Astrocyte of the cerebellum (primary cell): ENCODE data around the gene TFAP2B.

Experiments
- DNase-seq: peaks from one replicate; pipeline ENCODE4 v3.0.0-alpha.2; 2011; ENCODE audit warnings: low read depth
- H3K4me3 ChIP-seq: 2 replicates; pipeline ENCODE4 v1.5.1; 2011; ENCODE audit warnings: mild to moderate bottlenecking, low read depth, low read length, moderate library complexity
- in situ Hi-C: cut with HindIII; loops from 2 replicates; pipeline ENCODE4 v1.10.0; 2017; ENCODE audit warnings: low sequenced_read_pairs
- TF ChIP-seq, protein P1 (sequence below): IDR thresholded peaks from 2 replicates; pipeline ENCODE4 v1.5.1; 2012; ENCODE audit warnings: low read length, low read depth, moderate library complexity, mild to moderate bottlenecking; ENCODE audit errors: missing control alignments

Gene TFAP2B

DNA sequence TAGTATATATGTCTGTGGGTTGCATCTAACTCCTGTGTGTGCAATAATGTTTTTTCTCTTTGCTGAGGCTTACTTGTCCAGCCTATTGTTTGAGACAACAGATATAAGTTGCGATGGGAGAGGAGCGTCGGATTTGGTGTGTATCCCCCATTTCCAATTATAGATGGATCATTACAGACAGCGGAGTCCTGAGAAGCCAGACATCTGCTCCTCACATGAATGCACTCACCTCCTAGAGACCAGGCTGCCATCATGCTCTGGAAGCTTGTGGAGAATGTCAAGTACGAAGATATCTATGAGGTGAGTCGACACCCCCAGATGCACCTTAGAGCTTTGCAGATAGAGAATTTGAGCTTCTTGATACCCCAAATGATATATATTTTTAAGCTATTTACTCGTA, at the start of gene TFAP2B:
Gene TFAP2B (plus strand): TSS at position 199 of the 400 bp plus-strand sequence. CDS start 21 bp downstream, at position 220.
- H3K4me3 ChIP-seq = no peak within 1 kb of the TSS
- in situ Hi-C loops = no loop called here
- TF ChIP-seq, protein P1, sequence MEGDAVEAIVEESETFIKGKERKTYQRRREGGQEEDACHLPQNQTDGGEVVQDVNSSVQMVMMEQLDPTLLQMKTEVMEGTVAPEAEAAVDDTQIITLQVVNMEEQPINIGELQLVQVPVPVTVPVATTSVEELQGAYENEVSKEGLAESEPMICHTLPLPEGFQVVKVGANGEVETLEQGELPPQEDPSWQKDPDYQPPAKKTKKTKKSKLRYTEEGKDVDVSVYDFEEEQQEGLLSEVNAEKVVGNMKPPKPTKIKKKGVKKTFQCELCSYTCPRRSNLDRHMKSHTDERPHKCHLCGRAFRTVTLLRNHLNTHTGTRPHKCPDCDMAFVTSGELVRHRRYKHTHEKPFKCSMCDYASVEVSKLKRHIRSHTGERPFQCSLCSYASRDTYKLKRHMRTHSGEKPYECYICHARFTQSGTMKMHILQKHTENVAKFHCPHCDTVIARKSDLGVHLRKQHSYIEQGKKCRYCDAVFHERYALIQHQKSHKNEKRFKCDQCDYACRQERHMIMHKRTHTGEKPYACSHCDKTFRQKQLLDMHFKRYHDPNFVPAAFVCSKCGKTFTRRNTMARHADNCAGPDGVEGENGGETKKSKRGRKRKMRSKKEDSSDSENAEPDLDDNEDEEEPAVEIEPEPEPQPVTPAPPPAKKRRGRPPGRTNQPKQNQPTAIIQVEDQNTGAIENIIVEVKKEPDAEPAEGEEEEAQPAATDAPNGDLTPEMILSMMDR = no peak
- DNase-seq = no peak

- no peak overlapping the region for H3K4me3 ChIP-seq
- DNase-seq = no peak
- in situ Hi-C loops = no loop called here
- TF ChIP-seq, protein P1 = no peak
Measured at GRCh38 chr6:50778696-50779095, 40.0 kb upstream of the TFAP2B start.

DNA sequence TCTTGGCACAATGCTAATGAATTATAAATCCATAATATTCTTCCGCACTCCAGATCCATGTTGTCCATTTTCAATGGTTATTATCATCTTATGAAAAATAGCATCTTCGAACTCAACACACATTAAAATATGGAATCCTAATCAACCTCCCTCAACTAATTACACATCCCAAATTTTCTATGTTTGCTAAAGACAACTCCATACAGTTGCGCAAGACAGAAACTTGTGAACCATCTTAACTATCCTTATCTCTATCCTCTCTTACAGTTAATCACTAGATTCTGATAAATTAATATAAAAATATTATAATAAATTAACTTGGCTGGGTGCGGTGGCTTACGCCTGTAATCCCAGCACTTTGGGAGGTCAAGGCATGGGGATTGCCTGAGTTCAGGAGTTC, 38.3 kb upstream of the TFAP2B start:
- in situ Hi-C loops = no loop called here
- TF ChIP-seq, protein P1 = no peak
- no peak overlapping the region for H3K4me3 ChIP-seq
- DNase-seq = no peak

DNA sequence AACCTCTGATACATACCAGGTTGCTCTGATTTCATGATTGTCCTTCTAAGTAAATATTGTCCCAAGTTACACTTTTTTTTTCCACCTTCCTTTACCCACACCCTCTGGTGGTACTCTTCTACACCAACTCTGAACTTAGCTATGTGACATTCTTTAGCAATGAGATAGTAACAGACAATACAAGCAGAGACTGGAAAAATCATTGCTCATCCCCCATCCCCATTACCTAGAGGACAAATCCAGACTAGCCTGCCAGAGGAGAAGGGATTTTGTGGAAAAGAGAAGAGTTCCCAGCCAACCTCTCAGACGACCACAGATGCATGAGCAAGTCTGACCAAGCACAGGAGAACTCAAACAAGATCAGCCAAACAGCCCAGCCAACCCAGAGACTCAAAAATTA, 32.8 kb upstream of the TFAP2B start:
- in situ Hi-C loops = no loop called here
- TF ChIP-seq, protein P1 = no peak
- DNase-seq = no peak
- no peak overlapping the region for H3K4me3 ChIP-seq

GRCh38 chr6:50791900-50792508, 26.7 kb upstream of the TFAP2B start:
- no peak overlapping the region for H3K4me3 ChIP-seq
- in situ Hi-C loops = no loop called here
- no peak for DNase-seq
- TF ChIP-seq, protein P1 = peak; percentile 78

DNA sequence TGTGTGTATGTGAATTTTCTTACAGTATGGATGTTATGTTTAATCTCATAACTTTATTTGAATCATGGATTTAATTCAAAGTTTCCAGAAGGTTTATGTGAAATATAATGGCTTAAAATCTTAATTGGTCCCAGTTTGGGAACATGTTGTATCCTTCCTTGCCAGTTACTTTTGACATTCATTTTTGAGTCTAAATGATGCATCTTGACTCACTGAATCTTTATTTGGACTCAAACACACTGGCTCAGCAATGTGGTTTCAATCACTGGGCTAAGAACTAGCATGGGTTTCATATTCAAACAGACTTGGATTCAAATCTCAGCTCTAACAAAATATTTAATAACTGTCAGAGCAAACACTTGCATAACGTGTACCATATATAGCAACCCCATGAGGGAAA, 25.9 kb upstream of the TFAP2B start:
- no peak for DNase-seq
- no peak overlapping the region for H3K4me3 ChIP-seq
- TF ChIP-seq, protein P1 = no peak
- in situ Hi-C loops = no loop called here
